Uterus (tissue), 2 donors: Measurements from ENCODE around the gene MAN2A1.

Source experiments
- CTCF ChIP-seq, 4 experiments: fragments of 200-600 bp in 2 of 4; fragments of 450-650 bp in 2 of 4; sonication (generic) in 2 of 4; IDR thresholded peaks; one replicate each; pipeline ENCODE4 v1.5.1; 2016 to 2019; ENCODE audit warnings: antibody characterized with exemption in 4 of 4, mild to moderate bottlenecking in 2 of 4, moderate library complexity in 1 of 4
- POLR2A ChIP-seq, 2 donors: fragments of 450-650 bp; IDR thresholded peaks; one replicate each; pipeline ENCODE4 v1.6.1; 2016; ENCODE audit warnings: antibody characterized with exemption in 2 of 2, mild to moderate bottlenecking in 1 of 2, moderate library complexity in 1 of 2

GRCh38 chr5:109784687-109785086 is 95.0 kb downstream of the MAN2A1 start:
- TF ChIP-seq CTCF (IDR thresholded peaks at IDR 0.05) (no peak), POLR2A (IDR thresholded peaks at IDR 0.05) (no peak)
